ENCODE data around the gene POGK. TPM values are rescaled to one million over a fixed set of nuclear protein-coding genes. Genes with fewer than 3 reads are reported as not detected.
"Not testable (repeated sequence)": the region's sequence is repeated elsewhere in the genome, so short reads cannot be mapped to it uniquely, and the experiment has no call there.

The POGK gene
- total RNA-seq, 1 donor from 2014 or later: 44.2 TPM

- Histone ChIP-seq H3K4me1 (ENCODE audit: insufficient read depth, low read length) (peaks cover 3% of the 10 kb centered on the region), H3K4me2 (ENCODE audit: low read length) (peak overlapping the region; percentile 88), H3K27me3 (ENCODE audit: insufficient read depth, low read length) (peaks cover 2% of the 10 kb centered on the region), H3K4me3 (ENCODE audit: insufficient read depth, low read depth, low read length) (peak overlapping the region; percentile 77), H3K9ac (ENCODE audit: low read length) (peak overlapping the region; percentile 86), H3K79me2 (ENCODE audit: insufficient read depth, low read length) (peaks cover 50% of the 10 kb centered on the region), H2AFZ (ENCODE audit: low read depth, low read length) (peak overlapping the region; percentile 81), H3K9me3 (ENCODE audit: insufficient read depth, low read depth, low read length) (no peaks in the 10 kb centered on the region), H3K27ac (ENCODE audit: low read depth, low read length) (peak overlapping the region; percentile 61), H4K20me1 (ENCODE audit: insufficient read depth, low read length) (peaks cover 25% of the 10 kb centered on the region), H3K36me3 (ENCODE audit: insufficient read depth, low read length) (no peaks in the 10 kb centered on the region)
- Mint-ChIP-seq H3K4me3 (ENCODE audit: unreplicated experiment) (peak overlapping the region; percentile 97), H3K9me3 (ENCODE audit: unreplicated experiment) (no peaks in the 10 kb centered on the region), H3K36me3 (ENCODE audit: low read depth, unreplicated experiment) (peaks cover 2% of the 10 kb centered on the region), H3K27ac (ENCODE audit: unreplicated experiment) (peak overlapping the region; percentile 49), H3K4me1 (ENCODE audit: low read depth, unreplicated experiment) (peaks cover 12% of the 10 kb centered on the region), H3K27me3 (ENCODE audit: low read depth, unreplicated experiment) (no peaks in the 10 kb centered on the region)
- DNase-seq (ENCODE audit: low read depth): no peak
- TF ChIP-seq CTCF (IDR thresholded peaks at IDR 0.05; ENCODE audit: insufficient read depth, low read depth, low read length) (no peak), EZH2 (IDR thresholded peaks at IDR 0.05; ENCODE audit: insufficient read depth, low read length) (no peak)
- FAIRE-seq: no peak
Observed at GRCh38 chr1:166875302-166875733, 36.0 kb downstream of the POGK start.

GRCh38 chr1:166875734-166876539 lies 36.7 kb downstream of the POGK start, which contains the start of gene TADA1:
TADA1 (minus strand) TSS chr1:166876264; CDS start chr1:166876233, 31 bp downstream.
- Mint-ChIP-seq H3K27ac (ENCODE audit: unreplicated experiment) (peak within 1 kb of the TSS; percentile 91), H3K9me3 (ENCODE audit: unreplicated experiment) (no peaks in the 10 kb centered on the region), H3K4me3 (ENCODE audit: unreplicated experiment) (peak within 1 kb of the TSS; percentile 97), H3K27me3 (ENCODE audit: low read depth, unreplicated experiment) (no peaks in the 10 kb centered on the region), H3K4me1 (ENCODE audit: low read depth, unreplicated experiment) (peaks cover 7% of the 10 kb centered on the region), H3K36me3 (ENCODE audit: low read depth, unreplicated experiment) (peaks cover 2% of the 10 kb centered on the region)
- H3K9ac ChIP-seq (ENCODE audit: low read length): peak within 1 kb of the TSS; percentile 86
- DNase-seq (ENCODE audit: low read depth) (peak; percentile 95), FAIRE-seq (no peak)
- H2AFZ ChIP-seq (ENCODE audit: low read depth, low read length): peak within 1 kb of the TSS; percentile 81
- no peaks in the 10 kb centered on the region for H3K36me3 ChIP-seq (ENCODE audit: insufficient read depth, low read length)
- H3K27me3 ChIP-seq (ENCODE audit: insufficient read depth, low read length): peaks cover 2% of the 10 kb centered on the region
- TF ChIP-seq EZH2 (IDR thresholded peaks at IDR 0.05; ENCODE audit: insufficient read depth, low read length): no peak
- TF ChIP-seq CTCF (IDR thresholded peaks at IDR 0.05; ENCODE audit: insufficient read depth, low read depth, low read length): no peak
- peaks cover 44% of the 10 kb centered on the region for H3K79me2 ChIP-seq (ENCODE audit: insufficient read depth, low read length)
- peaks cover 3% of the 10 kb centered on the region for H3K4me1 ChIP-seq (ENCODE audit: insufficient read depth, low read length)
- H3K27ac ChIP-seq (ENCODE audit: low read depth, low read length): peak within 1 kb of the TSS; percentile 61
- peak within 1 kb of the TSS; percentile 77 for H3K4me3 ChIP-seq (ENCODE audit: insufficient read depth, low read depth, low read length)
- peaks cover 24% of the 10 kb centered on the region for H4K20me1 ChIP-seq (ENCODE audit: insufficient read depth, low read length)
- peak within 1 kb of the TSS; percentile 88 for H3K4me2 ChIP-seq (ENCODE audit: low read length)
- no peaks in the 10 kb centered on the region for H3K9me3 ChIP-seq (ENCODE audit: insufficient read depth, low read depth, low read length)

- no peaks in the 10 kb centered on the region for H3K36me3 ChIP-seq (ENCODE audit: insufficient read depth, low read length)
- peaks cover 2% of the 10 kb centered on the region for H3K27me3 ChIP-seq (ENCODE audit: insufficient read depth, low read length)
- H3K4me1 ChIP-seq (ENCODE audit: insufficient read depth, low read length): peaks cover 3% of the 10 kb centered on the region
- peak overlapping the region; percentile 88 for H3K4me2 ChIP-seq (ENCODE audit: low read length)
- DNase-seq (ENCODE audit: low read depth) (no peak), FAIRE-seq (no peak)
- no peak overlapping the region for H3K27ac ChIP-seq (ENCODE audit: low read depth, low read length)
- no peaks in the 10 kb centered on the region for H3K9me3 Mint-ChIP-seq (ENCODE audit: unreplicated experiment)
- TF ChIP-seq EZH2 (IDR thresholded peaks at IDR 0.05; ENCODE audit: insufficient read depth, low read length) (no peak), CTCF (IDR thresholded peaks at IDR 0.05; ENCODE audit: insufficient read depth, low read depth, low read length) (peak; percentile 13)
- peak overlapping the region; percentile 77 for H3K4me3 ChIP-seq (ENCODE audit: insufficient read depth, low read depth, low read length)
- peak overlapping the region; percentile 81 for H2AFZ ChIP-seq (ENCODE audit: low read depth, low read length)
- H3K36me3 Mint-ChIP-seq (ENCODE audit: low read depth, unreplicated experiment): peaks cover 2% of the 10 kb centered on the region
- H3K79me2 ChIP-seq (ENCODE audit: insufficient read depth, low read length): peaks cover 39% of the 10 kb centered on the region
- H3K27me3 Mint-ChIP-seq (ENCODE audit: low read depth, unreplicated experiment): no peaks in the 10 kb centered on the region
- peaks cover 7% of the 10 kb centered on the region for H3K4me1 Mint-ChIP-seq (ENCODE audit: low read depth, unreplicated experiment)
- peaks cover 20% of the 10 kb centered on the region for H4K20me1 ChIP-seq (ENCODE audit: insufficient read depth, low read length)
- peak overlapping the region; percentile 97 for H3K4me3 Mint-ChIP-seq (ENCODE audit: unreplicated experiment)
- peak overlapping the region; percentile 91 for H3K27ac Mint-ChIP-seq (ENCODE audit: unreplicated experiment)
- peak overlapping the region; percentile 86 for H3K9ac ChIP-seq (ENCODE audit: low read length)
- no peaks in the 10 kb centered on the region for H3K9me3 ChIP-seq (ENCODE audit: insufficient read depth, low read depth, low read length)
Observed at GRCh38 chr1:166876540-166876838, 37.2 kb downstream of the POGK start.

GRCh38 chr1:166878173-166878917 lies 39.1 kb downstream of the POGK start:
- not testable (repeated sequence) for H3K9ac ChIP-seq (ENCODE audit: low read length); H3K36me3 Mint-ChIP-seq (ENCODE audit: low read depth, unreplicated experiment); H3K27me3 Mint-ChIP-seq (ENCODE audit: low read depth, unreplicated experiment); H2AFZ ChIP-seq (ENCODE audit: low read depth, low read length); H3K36me3 ChIP-seq (ENCODE audit: insufficient read depth, low read length); H3K4me2 ChIP-seq (ENCODE audit: low read length); H3K4me3 ChIP-seq (ENCODE audit: insufficient read depth, low read depth, low read length); H3K27me3 ChIP-seq (ENCODE audit: insufficient read depth, low read length); H4K20me1 ChIP-seq (ENCODE audit: insufficient read depth, low read length); H3K4me1 ChIP-seq (ENCODE audit: insufficient read depth, low read length); H3K9me3 Mint-ChIP-seq (ENCODE audit: unreplicated experiment); H3K27ac Mint-ChIP-seq (ENCODE audit: unreplicated experiment); H3K9me3 ChIP-seq (ENCODE audit: insufficient read depth, low read depth, low read length); H3K4me3 Mint-ChIP-seq (ENCODE audit: unreplicated experiment); H3K27ac ChIP-seq (ENCODE audit: low read depth, low read length); H3K4me1 Mint-ChIP-seq (ENCODE audit: low read depth, unreplicated experiment); FAIRE-seq; DNase-seq (ENCODE audit: low read depth)
- H3K79me2 ChIP-seq (ENCODE audit: insufficient read depth, low read length): peaks cover 22% of the 10 kb centered on the region
